Measurements from ENCODE around the gene CCNT1.

DNA sequence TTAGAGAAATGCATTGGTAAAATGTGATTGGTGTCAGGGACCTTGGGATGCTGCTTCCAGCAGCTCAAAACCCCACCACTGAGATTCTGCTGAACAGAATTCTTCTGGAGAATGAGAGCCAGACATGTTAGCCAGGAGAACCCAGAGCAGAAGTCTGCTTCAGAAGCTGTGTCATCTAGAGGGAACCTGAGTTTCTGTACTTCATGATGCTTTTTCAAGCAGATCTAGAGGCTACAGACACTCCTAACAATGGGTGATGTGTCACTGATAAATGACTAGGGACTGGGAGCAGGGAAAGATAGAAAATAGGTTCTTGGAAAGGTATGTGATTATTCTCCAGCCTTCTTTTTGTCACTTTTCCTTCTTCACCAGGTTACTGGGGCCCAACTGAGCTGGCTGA, 76.1 kb downstream of the CCNT1 start:
- TF ChIP-seq CTCF (IDR thresholded peaks at IDR 0.05 in 2 of 3, conservative IDR thresholded peaks at IDR 0.05 in 1 of 3; ENCODE audit: borderline replicate concordance in 1 of 3, insufficient read depth in 1 of 3, low read depth in 2 of 3, low read length in 2 of 3), result no peak
- TF ChIP-seq EZH2 (IDR thresholded peaks at IDR 0.05), result no peak
- no peak for TF ChIP-seq POLR2AphosphoS5 (IDR thresholded peaks at IDR 0.05; ENCODE audit: low read depth, low read length)
- TF ChIP-seq SRF (IDR thresholded peaks at IDR 0.05; ENCODE audit: low read depth), result no peak
- no peak for TF ChIP-seq POLR2A (IDR thresholded peaks at IDR 0.05; ENCODE audit: borderline replicate concordance, extremely low read depth, insufficient read depth, insufficient read length)
- no peak for TF ChIP-seq FOSL1 (IDR thresholded peaks at IDR 0.05; ENCODE audit: low read depth)
- no peak for TF ChIP-seq YY1 (IDR thresholded peaks at IDR 0.05; ENCODE audit: extremely low read depth, insufficient replicate concordance, low read depth, low read length)
- no peak for TF ChIP-seq SIN3A (IDR thresholded peaks at IDR 0.05; ENCODE audit: low read depth)
